ENCODE measurements around the gene GTF3C6.
"Not testable (repeated sequence)": the region's sequence is repeated elsewhere in the genome, so short reads cannot be mapped to it uniquely, and the experiment has no call there.

Gene GTF3C6

GRCh38 chr6:110979565-110980101, 21.1 kb downstream of the GTF3C6 start:
- DNase-seq (ENCODE audit: low read depth in 2 of 2), result no peak

GRCh38 chr6:110980227-110980626, 21.7 kb downstream of the GTF3C6 start:
- no peak for DNase-seq (ENCODE audit: low read depth in 2 of 2)

- no peak for DNase-seq (ENCODE audit: low read depth in 2 of 2)
Measured at GRCh38 chr6:110980648-110981047, 22.1 kb downstream of the GTF3C6 start.

GRCh38 chr6:110981202-110981600, 22.7 kb downstream of the GTF3C6 start:
- no peak for DNase-seq (ENCODE audit: low read depth in 2 of 2)

GRCh38 chr6:110990840-110991576, 32.5 kb downstream of the GTF3C6 start:
- DNase-seq (ENCODE audit: low read depth in 2 of 2), result no peak

GRCh38 chr6:110996691-110997090, 38.2 kb downstream of the GTF3C6 start:
- DNase-seq (ENCODE audit: low read depth in 2 of 2), result no peak

- no peak for DNase-seq (ENCODE audit: low read depth in 2 of 2)
Measured at GRCh38 chr6:110999634-111000270, 41.2 kb downstream of the GTF3C6 start.

- DNase-seq (ENCODE audit: low read depth in 2 of 2), result no peak
Measured at GRCh38 chr6:111002350-111002749, 43.8 kb downstream of the GTF3C6 start.

- no peak for DNase-seq (ENCODE audit: low read depth in 2 of 2)
Measured at GRCh38 chr6:111011360-111012142, 53.0 kb downstream of the GTF3C6 start.

- DNase-seq (ENCODE audit: low read depth in 2 of 2), result no peak
Measured at GRCh38 chr6:111012143-111012452, 53.6 kb downstream of the GTF3C6 start.

- DNase-seq (ENCODE audit: low read depth in 2 of 2), result not testable (repeated sequence)
Measured at GRCh38 chr6:111012520-111012919, 54.0 kb downstream of the GTF3C6 start.

GRCh38 chr6:111013144-111013915, 54.8 kb downstream of the GTF3C6 start:
- DNase-seq (ENCODE audit: low read depth in 2 of 2), result no peak

GRCh38 chr6:111015389-111016124, 57.1 kb downstream of the GTF3C6 start:
- no peak for DNase-seq (ENCODE audit: low read depth in 2 of 2)

- not testable (repeated sequence) for DNase-seq (ENCODE audit: low read depth in 2 of 2)
Measured at GRCh38 chr6:111017241-111017640, 58.7 kb downstream of the GTF3C6 start.

All from stimulated activated CD4-positive, alpha-beta T cell treated with anti-CD3 and anti-CD28 coated beads, Interleukin-1b, Interleukin-23, amount 100 ng/mL, for 1 hour (primary cell).